Limb (tissue), 2 donors: ENCODE measurements around the gene TMEM263.
"Not testable (repeated sequence)": the region's sequence is repeated elsewhere in the genome, so short reads cannot be mapped to it uniquely, and the experiment has no call there.

Experiments
- DNase-seq, 2 donors: peaks; one replicate each; pipeline ENCODE4 v3.0.0-alpha.2; 2016; ENCODE audit errors: extremely low spot score in 2 of 2

The TMEM263 gene

GRCh38 chr12:106985479-106985878 is 29.8 kb downstream of the TMEM263 start:
- no peak for DNase-seq

- DNase-seq: no peak
Measured at GRCh38 chr12:106986135-106986534, 30.4 kb downstream of the TMEM263 start.

GRCh38 chr12:106986625-106987389 is 31.1 kb downstream of the TMEM263 start, which contains the start of gene MTERF2:
Gene MTERF2 (minus strand): TSS chr12:106987146. CDS start chr12:106978714, 8,432 bp downstream.
- DNase-seq: peak; percentile 94 to 96

- DNase-seq: no peak
Measured at GRCh38 chr12:106987846-106988245, 32.1 kb downstream of the TMEM263 start.

GRCh38 chr12:106994579-106995220 is 39.0 kb downstream of the TMEM263 start:
- no peak for DNase-seq

- not testable (repeated sequence) for DNase-seq
Measured at GRCh38 chr12:106996102-106996501, 40.4 kb downstream of the TMEM263 start.

- DNase-seq: no peak
Measured at GRCh38 chr12:106997916-106998315, 42.2 kb downstream of the TMEM263 start.

- DNase-seq: no peak
Measured at GRCh38 chr12:106999446-106999845, 43.7 kb downstream of the TMEM263 start.

GRCh38 chr12:107002665-107003064 is 47.0 kb downstream of the TMEM263 start:
- not testable (repeated sequence) for DNase-seq

- DNase-seq: no peak
Measured at GRCh38 chr12:107007411-107007810, 51.7 kb downstream of the TMEM263 start.

- DNase-seq: no peak
Measured at GRCh38 chr12:107011519-107011918, 55.8 kb downstream of the TMEM263 start.

- DNase-seq: no peak
Measured at GRCh38 chr12:107012736-107013425, 57.2 kb downstream of the TMEM263 start.

- DNase-seq: no peak
Measured at GRCh38 chr12:107014055-107014454, 58.3 kb downstream of the TMEM263 start.

- DNase-seq: no peak
Measured at GRCh38 chr12:107017042-107017441, 61.3 kb downstream of the TMEM263 start.

GRCh38 chr12:107019546-107019945 is 63.8 kb downstream of the TMEM263 start:
- no peak for DNase-seq
